ENCODE data around the gene ETDB.

- TF ChIP-seq CTCF (IDR thresholded peaks at IDR 0.05), result no peak
- no peak for TF ChIP-seq POLR2A (IDR thresholded peaks at IDR 0.05)
- no peak for TF ChIP-seq POLR2AphosphoS5 (IDR thresholded peaks at IDR 0.05)
These were observed 48.2 kb upstream of the ETDB start for GRCh38 chrX:135168486-135168885.

All from prostate gland (tissue), 2 donors.